ENCODE measurements around the gene TIA1.
"Not testable (repeated sequence)": the region's sequence is repeated elsewhere in the genome, so short reads cannot be mapped to it uniquely, and the experiment has no call there.

TIA1 gene

DNA sequence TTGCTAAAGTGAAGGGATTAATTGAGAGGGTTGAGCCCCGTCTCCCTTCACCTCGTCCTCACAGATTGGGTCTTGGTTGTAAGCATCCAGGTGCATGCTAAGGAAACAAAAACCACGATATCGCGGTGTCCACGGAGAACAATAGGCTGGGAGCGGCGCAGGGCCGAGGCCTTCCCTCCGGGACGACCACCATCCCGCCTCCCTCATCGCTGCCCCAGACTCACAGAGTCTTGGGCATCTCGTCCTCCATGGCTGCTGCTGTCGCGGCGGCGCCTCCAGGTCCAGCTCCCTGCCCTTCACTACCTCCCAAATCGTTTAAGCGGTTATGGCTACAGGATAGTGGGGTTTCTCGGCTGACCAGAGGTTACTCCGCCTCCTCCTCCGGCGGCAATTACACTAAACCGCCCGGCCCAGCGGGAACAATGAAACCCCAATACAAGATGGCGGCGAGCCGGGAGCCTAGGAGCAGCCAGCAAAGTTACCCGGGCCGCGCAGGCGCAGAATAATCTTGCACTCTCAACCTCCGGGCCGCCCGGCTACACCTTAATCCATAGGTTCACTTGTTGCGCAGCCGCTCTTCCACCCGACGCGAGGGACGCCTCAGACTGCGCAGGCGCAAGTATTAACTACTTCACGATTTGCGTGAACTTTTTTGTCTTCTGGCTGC, at the start of gene TIA1:
TIA1 (minus strand) TSS at position 448 of the 667 bp plus-strand sequence; CDS start at position 250, 198 bp downstream.
- DNase-seq: peak; percentile 96

DNA sequence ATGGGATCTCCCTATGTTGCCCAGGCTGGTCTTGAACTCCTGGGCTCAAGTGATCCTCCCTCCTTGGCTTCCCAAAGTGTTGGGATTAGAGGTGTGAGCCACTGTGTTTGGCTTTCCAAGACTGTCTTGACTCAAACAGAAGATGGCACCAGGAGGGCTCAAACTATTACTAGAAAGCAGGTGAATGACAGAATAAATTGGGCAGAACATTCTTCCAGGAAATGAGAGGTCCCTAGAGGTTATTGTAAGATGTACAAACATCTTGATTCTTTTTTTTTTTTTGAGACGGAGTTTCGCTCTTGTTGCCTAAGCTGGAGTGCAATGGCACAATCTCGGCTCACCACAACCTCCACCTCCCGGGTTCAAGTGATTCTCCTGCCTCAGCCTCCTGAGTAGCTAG, 49.4 kb upstream of the TIA1 start:
- DNase-seq: not testable (repeated sequence)

DNA sequence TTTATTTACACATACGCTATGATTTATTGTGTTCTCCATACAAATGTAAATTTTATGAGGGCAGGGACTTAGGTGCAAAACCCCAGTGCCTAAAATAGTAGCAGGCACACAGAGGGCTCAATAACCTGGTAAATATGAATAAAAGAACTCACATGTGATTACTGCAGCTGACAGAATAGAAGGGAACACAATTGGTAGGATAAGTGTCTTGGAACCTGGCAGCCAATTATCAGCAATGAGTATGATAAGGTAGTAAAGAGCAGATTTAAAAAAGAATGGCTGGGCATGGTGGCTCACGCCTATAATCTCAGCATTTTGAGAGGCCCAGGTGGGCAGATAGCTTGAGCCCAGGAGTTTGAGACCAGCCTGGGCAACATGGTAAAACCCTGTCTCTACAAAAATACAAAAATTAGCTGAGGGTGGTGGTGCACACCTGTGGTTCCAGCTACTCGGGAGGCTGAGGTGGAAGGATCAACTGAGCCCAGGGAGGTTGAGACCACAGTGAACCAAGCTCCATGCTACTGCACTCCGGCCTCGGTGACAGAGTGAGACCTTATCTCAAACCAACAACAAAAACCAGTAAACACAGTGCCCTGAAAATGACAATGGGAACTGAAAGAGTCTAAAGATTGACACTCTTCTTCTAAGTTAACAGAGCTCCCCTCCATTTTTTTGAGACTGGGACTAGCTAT, 35.2 kb upstream of the TIA1 start:
- DNase-seq: no peak

DNA sequence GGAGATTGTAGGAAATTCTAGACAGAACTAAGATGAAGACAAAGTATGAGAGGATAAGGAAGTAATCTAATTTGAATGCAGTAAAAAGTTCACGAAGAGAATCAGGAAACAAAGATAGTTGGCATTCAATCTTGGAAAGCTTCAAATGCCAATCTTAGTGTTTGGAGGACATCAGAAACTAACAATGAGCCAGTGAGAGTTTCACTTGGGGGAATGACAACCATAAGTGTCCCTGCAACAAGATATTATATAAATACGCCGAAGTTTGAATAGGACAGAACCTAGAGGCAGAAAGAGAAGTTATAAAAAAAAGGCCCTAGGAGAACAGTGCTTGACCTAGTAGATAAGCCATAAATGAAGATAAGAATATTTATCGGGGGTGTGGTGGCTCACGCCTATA, 34.0 kb upstream of the TIA1 start:
- no peak for DNase-seq

DNA sequence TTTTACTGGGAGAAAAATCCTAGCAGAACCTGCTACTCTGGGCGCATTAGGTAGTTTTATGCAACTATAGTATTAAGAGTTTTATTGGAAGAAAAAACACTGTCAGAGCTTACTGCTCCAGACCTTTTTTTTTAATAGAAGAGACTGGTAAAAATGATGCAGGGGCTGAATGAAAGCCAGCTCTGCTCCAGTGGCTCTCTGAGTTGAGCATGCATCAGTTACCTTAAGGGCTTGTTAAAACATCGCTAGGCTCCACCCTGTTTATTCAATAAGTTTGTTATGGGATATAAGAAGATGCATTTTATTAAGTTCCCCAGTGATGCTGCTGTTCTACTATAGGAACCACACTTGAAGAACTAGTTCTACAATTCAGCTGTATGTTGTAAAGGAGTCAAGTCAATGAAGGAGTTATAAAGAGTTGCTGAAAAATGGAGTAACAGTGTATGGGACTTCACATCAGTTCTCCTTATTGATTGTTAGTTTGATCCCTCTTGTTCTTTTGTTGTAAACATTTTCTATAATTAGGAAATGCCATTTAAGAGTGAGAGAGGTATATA, 31.9 kb upstream of the TIA1 start:
- no peak for DNase-seq

GRCh38 chr2:70270323-70270722, 21.9 kb upstream of the TIA1 start:
- no peak for DNase-seq

DNA sequence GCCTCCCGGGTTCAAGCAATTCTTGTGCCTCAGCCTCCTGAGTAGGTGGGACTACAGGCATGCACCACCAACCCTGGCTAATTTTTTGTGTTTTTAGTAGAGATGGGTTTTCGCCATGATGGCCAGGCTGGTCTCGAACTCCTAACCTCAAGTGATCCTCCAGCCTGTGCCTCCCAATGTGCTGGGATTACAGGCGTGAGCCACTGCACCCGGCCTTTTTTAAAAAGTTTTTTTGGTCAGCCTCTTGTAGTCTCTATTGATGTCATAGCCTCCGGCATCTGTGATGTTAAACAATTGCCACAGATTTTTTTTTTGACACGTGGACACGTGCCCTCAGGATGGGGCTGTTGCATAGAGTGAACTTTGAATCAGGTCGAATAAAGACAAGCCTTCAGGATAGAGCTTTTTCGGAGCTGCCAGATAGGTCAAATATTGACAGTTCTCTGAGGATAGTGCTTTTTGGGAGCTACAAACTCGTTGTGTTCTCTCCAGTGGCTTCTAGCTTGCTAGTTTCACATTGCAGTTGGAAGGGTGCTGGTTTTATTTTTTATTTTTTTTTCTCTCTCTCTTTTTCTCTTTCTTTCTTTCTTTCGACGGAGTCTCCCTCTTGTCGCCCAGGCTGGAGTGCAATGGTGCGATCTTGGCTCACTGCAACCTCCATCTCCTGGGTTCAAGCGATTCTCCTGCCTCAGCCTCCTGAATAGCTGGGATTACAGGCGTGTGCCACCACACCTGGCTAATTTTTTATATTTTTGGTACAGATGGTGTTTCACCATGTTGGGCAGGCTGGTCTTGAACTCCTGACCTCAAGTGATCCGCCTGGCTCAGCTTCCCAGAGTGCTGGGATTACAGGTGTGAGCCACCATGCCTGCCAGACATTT, 21.2 kb upstream of the TIA1 start:
- not testable (repeated sequence) for DNase-seq

DNA sequence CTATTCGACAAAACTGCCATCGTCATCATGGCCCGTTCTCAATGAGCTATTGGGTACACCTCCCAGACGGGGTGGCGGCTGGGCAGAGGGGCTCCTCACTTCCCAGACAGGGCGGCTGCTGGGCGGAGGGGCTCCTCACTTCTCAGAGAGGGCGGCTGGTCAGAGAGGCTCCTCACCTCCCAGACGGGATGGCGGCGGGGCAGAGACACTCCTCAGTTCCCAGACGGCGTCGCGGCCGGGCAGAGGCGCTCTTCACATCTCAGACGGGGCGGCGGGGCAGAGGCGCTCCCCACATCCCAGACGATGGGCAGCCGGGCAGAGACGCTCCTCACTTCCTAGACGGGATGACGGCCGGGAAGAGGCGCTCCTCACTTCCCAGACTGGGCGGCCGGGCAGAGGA, 18.5 kb upstream of the TIA1 start:
- not testable (repeated sequence) for DNase-seq

- no peak for DNase-seq
Observed at GRCh38 chr2:70261501-70261900, 13.1 kb upstream of the TIA1 start.

DNA sequence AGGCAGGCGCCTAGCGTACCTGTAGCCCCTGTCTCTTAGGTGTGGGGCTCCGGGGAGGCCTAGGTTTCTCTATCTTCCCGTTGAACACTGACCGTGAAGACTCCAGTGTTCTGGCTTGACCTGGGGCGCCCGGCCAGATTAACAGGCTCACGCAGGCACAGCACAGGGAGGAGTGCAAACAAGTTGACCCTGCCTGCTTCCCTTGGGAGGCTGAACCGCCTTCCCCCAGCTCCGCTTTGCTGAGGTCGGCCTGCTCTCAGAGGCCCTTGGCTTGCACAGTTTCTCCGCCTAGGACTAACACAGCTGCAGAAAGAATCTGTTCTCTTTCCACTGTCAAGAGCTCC, 10.1 kb upstream of the TIA1 start:
- DNase-seq: no peak

DNA sequence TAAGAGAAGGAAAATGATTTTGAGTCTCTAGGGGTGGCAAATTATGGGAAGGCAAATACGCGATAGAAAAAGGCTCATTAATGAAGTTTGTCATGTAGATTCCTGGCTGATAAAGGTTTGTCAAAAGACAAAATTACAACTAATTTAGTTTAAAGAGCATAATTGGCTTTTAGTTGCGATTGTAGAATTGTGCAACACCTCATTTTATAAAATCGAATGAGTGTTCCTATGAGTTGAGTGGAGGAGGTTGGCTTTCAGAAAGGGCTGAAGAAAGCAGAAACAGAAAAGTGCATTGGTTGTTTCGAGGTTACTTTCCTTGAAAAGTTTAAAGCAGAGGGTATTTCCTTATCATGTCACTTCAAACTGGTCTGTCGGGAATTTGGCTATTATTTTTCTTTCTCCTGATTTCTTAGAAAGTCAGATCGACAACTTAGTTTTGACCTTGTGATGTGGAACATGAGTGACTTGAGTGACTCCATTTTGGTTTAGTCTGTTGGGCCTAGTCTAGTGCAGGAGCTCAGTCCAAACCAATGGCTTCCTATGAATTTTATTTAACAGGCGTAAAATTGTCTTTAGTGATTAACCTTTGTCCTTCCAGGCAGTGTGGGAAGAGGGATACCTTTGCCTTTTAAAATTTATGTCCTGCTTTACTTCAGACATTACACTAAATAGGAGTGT, 7.3 kb upstream of the TIA1 start:
- no peak for DNase-seq

GRCh38 chr2:70250434-70250833, 2.0 kb upstream of the TIA1 start:
- no peak for DNase-seq

GRCh38 chr2:70247364-70248180, 856 bp downstream of the TIA1 start:
- peak; percentile 18 for DNase-seq

DNA sequence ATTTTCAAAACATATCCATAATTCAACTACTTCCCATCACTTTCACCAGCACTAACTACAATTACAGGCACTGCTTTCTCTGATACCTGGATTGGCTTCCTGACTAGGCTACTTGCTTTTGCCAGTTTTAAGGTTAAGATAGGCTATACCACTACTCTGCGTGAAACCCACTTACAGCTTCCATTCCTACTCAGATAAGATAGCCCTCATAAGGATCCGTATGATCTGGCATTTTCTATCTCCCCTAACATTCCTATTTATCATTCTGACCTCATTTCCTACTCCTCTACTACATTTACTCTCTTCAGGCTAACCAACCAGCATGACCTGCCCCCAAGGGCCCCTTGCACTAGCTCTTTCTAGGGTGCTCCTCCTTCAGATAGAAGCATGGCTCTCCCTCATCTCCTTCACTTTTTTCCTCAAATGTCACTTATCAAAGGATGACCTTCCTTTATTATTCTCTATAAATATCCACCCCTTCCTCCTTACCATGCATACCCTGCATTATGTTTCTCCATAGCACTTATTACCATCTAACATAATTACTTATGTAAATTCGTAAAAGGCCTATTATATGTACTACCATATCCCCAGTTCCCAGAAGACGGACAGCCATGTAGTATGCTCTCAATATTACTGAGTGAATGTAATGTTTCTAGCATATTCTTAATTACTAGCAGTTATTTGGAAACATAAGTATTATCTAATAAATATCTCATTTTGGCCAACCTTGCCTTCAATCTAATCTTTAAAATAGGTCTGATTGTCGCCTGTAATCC, 4.4 kb downstream of the TIA1 start:
- DNase-seq: no peak

DNA sequence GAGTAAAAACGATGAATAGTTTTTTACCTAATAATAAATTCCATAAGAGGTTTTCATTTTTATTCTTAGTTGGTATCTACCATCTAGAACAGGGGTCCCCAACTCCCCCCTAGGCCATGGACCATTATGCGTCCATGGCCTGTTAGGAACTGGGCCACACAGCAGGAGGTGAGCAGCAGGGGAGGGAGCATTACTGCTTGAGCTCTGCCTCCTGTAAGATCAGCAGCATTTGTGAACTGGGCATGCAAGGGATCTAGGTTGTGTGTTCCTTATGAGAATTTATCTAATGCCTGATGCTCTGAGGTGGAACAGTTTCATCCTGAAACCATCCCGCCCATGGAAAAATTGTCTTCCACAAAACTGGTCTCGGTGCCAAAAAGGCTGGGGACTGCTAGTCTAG, 5.9 kb downstream of the TIA1 start:
- no peak for DNase-seq

- no peak for DNase-seq
Observed at GRCh38 chr2:70241340-70241739, 7.1 kb downstream of the TIA1 start.

DNA sequence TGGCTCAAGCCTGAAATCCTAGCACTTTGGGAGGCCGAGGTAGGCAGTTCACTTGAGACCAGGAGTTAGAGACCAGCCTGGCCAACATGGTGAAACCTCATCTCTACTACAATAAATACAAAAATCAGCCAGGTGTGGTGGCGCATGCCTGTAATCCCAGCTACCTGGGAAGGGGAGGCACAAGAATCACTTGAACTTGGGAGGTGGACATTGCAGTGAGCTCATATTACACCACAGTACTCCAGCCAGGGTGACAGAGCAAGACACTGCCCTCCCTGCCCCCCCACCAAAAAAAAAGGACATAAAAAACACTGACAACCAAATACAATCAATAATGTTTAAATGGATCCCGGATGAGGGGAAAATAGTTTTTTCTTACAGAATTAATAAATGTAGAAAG, 7.8 kb downstream of the TIA1 start:
- DNase-seq: no peak

DNA sequence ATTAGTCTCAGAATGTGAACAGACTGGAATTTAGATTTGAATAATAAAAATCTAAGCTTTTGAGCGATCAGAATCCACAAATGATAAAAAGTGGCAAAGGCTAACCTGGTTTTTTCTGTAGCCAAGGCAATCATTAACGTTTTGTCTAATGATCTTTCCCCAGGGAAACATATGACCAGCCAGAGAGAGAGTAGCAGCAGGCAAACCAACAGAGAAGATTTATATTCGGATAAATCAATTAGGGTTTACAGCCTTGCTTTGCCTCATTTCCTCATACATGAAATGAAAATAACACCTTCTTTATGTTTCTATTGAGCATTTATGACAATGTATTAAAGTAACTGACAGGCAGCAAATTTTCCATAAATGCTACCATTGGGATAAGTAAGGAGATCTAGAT, 14.5 kb downstream of the TIA1 start:
- no peak for DNase-seq

DNA sequence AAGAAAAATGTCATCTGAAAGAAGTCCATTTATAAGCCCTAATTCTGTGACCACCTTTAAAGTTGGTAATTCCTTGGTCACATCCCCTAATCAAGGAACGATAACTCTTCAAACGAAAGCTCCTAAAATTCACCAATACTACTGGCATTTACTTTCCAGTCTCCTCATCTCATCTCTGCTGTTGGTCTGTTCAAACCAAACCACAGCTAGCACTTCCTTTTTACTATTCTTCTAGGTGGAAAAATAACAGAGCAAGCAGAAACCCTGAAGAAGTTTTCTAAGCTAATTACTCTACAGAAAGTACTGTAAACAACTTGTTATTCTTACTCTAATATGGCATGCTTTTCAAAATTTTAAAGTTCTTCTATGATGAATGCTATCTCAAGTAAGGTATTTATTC, 21.6 kb downstream of the TIA1 start:
- DNase-seq: no peak

DNA sequence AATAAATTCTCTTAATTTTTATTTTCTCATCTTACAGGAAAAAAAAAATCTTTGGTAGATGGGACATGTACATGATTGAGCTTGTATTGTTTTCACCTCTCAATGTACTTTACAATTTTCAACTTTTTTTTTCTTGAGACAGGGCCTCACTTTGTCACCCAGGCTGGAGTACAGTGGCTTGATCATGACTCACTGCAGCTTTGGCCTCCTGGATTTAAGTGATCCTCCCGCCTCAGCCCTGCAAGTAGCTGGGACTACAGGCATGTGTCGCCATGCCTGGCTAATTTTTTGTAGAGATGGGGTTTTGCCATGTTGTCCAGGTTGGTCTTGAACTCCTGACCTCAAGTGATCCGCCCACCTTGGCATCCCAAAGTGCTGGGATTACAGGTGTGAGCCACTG, 25.1 kb downstream of the TIA1 start:
- DNase-seq: not testable (repeated sequence)

- DNase-seq: no peak
Observed at GRCh38 chr2:70214953-70215549, 33.4 kb downstream of the TIA1 start.
